HG03175 (cell line): ENCODE results near the gene RPL10.
"Not testable (repeated sequence)": the region's sequence is repeated elsewhere in the genome, so short reads cannot be mapped to it uniquely, and the experiment has no call there.

Experiments
- ATAC-seq: cut with Tn5 transposase; IDR thresholded peaks from one replicate; pipeline ENCODE4 v1.9.1; 2021; ENCODE audit warnings: mild to moderate bottlenecking, moderate library complexity; ENCODE audit not compliant: unreplicated experiment

Gene RPL10

GRCh38 chrX:154375156-154375504 lies 23.0 kb upstream of the RPL10 start:
- ATAC-seq: no peak

DNA sequence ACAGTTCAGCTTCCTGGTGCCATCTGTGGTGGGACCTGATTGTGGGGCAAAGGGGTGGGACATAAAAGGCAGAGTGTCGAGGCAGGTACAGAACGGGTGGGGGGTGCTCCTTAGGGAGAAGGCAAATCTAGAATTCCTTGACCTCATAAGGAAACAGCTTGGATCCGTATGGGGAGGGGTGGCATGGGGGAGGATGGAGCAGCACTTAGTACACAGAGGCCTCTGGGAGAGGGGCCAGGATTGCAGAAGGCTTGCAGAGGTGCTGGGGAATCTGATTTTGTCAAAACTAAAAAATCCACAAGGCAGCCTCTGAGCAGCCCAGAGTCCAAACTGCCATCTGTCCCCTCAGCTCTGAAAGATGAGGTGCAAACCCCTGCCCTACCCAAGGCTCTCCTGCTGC lies 21.4 kb upstream of the RPL10 start:
- no peak for ATAC-seq

DNA sequence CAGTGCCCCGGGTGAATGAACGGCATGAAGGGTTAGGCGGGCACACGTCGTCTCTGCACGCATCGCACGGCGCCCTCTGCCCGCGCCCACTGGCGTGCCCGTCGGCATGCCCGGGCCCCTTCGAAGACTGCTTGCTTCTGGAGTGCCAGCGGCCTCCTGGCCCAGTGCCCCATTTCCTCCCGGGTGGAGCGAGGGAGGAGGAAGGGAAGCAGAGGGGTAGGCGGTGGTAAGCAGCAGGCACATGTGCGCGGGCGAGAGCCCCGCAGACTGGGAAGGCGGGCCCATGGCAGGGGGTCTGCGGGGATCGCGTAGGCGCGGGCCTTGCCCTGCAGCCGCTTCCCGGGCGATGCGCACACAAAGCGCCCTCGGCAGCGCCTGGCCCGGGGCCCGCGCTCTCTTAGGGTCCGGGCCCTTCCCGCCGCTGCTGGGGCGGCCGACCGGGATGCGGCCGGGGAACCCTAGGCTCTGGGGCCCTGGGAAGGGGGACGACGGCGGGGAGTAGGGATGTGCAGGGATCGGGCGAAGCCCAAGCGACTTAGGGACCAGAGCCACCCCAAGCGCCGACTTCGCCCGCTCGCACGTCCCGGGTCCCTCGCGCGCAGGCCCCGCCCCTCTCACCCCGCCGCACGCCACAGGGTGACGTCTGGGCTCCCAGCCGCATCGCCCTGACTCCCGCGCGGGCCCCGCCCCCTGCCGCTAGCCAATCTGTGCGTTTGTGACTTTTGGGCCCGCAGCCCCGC lies 19.9 kb upstream of the RPL10 start:
- peak; percentile 2 for ATAC-seq

- peak; percentile 81 for ATAC-seq
These were observed 19.2 kb upstream of the RPL10 start, which contains the start of gene EMD for GRCh38 chrX:154378799-154379568. TSS of gene EMD (plus strand) at chrX:154379295. CDS start at chrX:154379485, 190 bp downstream.

- ATAC-seq: no peak
These were observed 18.6 kb upstream of the RPL10 start for GRCh38 chrX:154379569-154379951.

DNA sequence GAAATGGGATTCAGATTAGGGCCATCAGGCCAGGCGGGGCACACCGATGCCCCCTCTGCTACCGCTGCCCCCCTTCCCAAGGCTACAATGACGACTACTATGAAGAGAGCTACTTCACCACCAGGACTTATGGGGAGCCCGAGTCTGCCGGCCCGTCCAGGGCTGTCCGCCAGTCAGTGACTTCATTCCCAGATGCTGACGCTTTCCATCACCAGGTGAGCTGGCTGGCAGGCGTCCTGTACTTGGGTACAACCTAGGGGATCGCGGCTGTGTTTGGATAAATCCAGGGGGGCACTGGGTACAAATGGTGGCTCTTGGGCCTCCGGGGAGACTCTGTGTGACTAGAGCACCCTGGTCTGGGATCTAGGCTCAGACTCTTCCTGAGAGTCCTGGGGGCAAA lies 18.0 kb upstream of the RPL10 start:
- ATAC-seq: no peak

GRCh38 chrX:154380787-154381186 lies 17.4 kb upstream of the RPL10 start:
- no peak for ATAC-seq

GRCh38 chrX:154381271-154381670 lies 16.9 kb upstream of the RPL10 start:
- no peak for ATAC-seq

DNA sequence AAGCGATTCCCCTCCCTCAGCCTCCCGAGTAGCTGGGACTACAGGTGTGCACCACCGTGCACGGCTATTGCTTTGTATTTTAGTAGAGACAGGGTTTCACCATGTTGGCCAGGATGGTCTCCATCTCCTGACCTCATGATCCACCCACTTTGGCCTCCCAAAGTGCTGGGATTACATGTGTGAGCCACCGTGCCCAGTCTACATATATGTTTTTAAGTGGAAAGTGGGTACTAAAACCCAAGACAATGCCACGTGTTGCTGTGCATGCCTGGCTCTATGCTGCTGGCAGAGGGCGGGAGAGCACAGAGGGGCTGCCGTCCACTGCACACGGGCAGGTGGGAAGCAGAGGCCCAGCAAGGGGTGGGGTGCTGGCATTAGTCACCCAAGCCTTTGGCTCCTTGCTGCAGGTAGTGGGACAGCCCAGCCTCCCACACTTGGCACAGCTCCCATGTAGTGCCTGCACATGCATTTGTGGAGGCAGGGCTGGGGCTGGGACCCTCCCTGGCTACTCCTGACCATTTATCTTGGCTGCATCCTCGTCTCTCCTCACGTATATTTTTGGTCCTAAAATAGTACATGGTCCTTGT lies 15.6 kb upstream of the RPL10 start:
- no peak for ATAC-seq

DNA sequence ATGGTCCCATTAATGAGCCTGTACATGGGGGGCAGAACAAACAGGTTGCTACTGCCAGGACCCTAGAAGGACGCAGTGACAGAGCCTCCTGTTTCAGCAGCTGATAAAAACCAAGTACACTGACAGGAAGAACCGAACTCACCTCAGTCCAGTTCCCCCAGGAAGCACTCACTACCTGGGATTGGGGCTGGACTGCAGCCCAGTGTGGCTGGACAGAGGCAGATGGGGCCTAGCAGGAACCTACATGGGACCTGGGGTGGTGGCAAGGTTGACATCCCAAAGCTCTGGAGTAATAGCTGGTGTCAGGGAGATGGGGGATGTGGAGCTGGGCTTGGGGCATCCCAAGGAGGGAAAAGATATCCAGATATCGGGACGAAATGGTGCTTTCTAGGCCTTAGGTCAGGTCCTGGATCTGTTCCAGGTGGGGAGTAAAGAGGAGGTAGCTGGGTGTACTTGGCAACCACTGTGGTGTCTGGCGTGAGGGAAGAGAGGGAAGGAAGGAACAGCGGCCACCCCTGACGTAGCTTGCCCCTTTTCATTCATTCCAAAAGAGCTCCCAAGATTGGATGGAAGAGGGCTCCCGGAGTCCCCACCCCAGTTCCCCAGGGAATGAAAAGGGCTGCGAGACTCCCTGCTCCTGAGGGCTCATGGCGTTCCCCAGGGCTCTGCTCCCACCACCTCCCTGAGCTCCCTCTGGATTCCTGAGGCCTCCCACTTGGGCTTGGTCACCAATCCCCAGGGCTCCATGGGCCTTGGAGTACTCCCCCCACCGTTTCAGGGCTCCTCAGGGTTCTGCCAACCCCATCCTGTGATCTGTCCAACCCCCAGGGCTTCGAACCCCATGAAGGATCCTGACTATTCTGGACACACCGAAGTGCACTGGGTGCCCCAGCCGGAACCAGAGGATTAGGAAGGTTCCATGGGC lies 14.6 kb upstream of the RPL10 start:
- no peak for ATAC-seq

- no peak for ATAC-seq
These were observed 13.8 kb upstream of the RPL10 start for GRCh38 chrX:154384284-154384892.

DNA sequence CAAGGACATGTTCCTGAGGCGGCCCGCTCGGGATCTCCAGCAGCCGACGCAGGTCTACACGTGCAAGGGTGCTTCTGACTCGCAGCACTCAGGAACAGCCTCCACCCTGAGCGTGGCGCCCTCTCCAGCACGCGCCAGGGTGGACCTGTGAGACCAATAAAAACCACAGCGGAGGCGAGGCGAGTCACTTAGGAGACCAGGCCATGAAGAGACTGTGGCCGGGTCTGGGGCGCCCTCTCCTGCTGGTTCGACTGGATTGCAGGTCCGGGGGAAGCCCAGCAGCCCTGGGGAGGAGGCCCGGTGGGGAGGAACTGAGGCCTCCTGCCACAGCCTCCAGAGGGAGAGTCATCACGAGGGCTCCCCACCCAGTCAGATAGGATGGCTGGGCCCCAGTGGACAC lies 10.1 kb upstream of the RPL10 start:
- peak; percentile 31 for ATAC-seq

- not testable (repeated sequence) for ATAC-seq
These were observed 9.5 kb upstream of the RPL10 start for GRCh38 chrX:154388649-154389048.

GRCh38 chrX:154389812-154390747 lies 8.1 kb upstream of the RPL10 start:
- ATAC-seq: peak; percentile 76

DNA sequence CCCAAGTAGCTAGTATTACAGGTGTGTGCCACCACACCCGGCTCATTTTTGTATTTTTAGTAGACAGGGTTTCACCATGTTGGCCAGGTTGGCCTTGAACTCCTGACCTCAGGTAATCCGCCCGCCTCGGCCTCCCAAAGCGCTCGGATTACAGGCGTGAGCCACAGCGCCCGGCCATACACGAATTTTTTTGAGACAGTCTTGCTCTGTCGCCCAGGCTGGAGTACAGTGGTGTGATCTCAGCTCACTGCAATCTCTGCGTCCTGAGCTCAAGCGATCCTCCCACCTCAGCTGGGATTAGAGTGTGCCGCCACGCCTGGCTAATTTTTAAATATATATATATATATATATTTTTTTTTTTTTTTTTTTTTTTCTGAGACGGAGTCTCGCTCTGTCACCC lies 1.8 kb upstream of the RPL10 start:
- ATAC-seq: not testable (repeated sequence)

- ATAC-seq: peak; percentile 49
These were observed 947 bp upstream of the RPL10 start for GRCh38 chrX:154396973-154397887.

GRCh38 chrX:154398668-154399526 lies 720 bp downstream of the RPL10 start:
- ATAC-seq: peak; percentile 34
